Smooth muscle cell of the brain vasculature (primary cell): Measurements from ENCODE around the gene TRRAP.

Experiments
- DNase-seq: peaks from one replicate; pipeline ENCODE4 v3.0.0-alpha.2; 2012; ENCODE audit warnings: low read depth, low spot score

The TRRAP gene

GRCh38 chr7:98900815-98901214 is 22.5 kb downstream of the TRRAP start:
- DNase-seq, result no peak

DNA sequence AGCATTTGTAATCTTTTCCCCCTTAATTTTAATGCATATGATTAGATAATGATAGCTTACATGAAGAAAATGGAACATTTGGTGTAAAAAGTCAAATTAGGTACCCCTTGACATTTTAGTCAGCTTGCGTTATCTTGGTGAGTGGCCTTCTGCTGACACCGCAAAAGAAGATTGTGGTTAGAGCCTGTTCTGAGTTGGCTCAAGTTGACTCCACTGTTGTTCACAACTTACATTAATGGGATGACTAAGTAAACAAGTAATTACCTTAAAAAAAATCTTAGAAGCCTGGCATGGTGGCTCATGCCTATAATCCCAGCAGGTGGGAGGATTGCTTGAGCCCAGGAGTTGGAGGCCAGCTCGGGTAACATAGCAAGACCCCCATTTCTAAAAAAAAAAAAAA is 24.2 kb downstream of the TRRAP start:
- no peak for DNase-seq

- no peak for DNase-seq
Observed at GRCh38 chr7:98903246-98903645, 24.9 kb downstream of the TRRAP start.

DNA sequence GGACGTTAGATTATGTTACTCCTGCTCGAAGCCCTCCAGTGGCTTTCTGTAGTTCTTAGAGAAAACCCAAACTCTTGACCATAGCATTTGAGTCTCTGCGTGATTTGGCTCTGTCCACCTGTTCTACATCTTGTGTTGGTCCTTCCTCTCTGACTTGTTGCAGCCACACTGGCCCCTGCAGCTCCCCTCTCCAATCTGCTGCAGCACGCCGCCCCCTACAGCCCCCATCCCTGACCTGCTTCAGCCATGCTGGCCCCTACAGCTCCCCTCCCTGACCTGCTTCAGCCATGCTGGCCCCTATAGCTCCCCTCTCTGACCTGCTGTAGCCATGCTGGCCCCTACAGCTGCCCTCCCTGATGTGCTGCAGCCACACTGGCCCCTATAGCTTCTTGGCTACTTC is 29.2 kb downstream of the TRRAP start:
- DNase-seq, result no peak

- no peak for DNase-seq
Observed at GRCh38 chr7:98908585-98908984, 30.3 kb downstream of the TRRAP start.

- DNase-seq, result no peak
Observed at GRCh38 chr7:98909487-98909886, 31.2 kb downstream of the TRRAP start.

DNA sequence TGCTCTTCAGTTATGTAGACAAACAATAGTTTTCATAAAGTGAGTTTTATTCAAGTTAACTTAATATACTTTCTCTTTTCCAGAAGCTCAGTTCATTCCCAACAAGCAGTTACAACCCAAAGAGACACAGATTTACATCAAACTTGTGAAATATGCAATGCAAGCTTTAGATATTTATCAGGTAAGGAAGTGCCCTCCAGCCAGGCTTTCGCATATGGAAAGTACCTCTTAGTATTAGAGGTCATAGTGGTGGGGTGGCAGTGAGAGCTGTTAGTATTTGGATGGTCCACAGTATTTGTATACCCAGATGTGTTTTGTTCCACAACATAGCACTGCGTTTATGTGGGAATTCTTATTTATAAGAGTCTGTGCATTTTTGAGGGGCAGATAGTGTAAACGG is 32.1 kb downstream of the TRRAP start:
- no peak for DNase-seq

GRCh38 chr7:98911916-98912315 is 33.6 kb downstream of the TRRAP start:
- no peak for DNase-seq

GRCh38 chr7:98913026-98913425 is 34.7 kb downstream of the TRRAP start:
- no peak for DNase-seq

- no peak for DNase-seq
Observed at GRCh38 chr7:98913612-98914011, 35.3 kb downstream of the TRRAP start.

GRCh38 chr7:98917331-98917730 is 39.0 kb downstream of the TRRAP start:
- no peak for DNase-seq

GRCh38 chr7:98921608-98922372 is 43.5 kb downstream of the TRRAP start:
- no peak for DNase-seq

GRCh38 chr7:98922392-98923187 is 44.3 kb downstream of the TRRAP start:
- peak; percentile 82 for DNase-seq

DNA sequence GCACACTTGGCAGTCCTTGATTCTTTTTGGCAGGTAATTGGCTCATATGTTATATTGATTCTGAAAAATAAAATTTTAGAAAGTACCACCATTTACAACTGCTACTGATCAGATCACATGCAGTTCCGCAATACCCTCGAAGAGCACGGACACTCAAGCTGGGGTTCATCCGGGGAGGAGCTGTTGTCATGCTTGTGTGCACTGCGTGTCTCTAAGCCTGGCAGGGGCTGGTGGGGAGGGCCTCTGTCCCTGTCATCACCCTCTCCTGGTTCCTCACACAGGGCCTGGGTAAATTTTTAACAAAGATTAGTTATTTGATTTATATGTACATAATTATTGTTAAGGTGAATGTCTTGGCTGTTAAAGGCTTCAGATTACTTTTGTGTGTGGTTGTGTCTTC is 45.2 kb downstream of the TRRAP start:
- no peak for DNase-seq

DNA sequence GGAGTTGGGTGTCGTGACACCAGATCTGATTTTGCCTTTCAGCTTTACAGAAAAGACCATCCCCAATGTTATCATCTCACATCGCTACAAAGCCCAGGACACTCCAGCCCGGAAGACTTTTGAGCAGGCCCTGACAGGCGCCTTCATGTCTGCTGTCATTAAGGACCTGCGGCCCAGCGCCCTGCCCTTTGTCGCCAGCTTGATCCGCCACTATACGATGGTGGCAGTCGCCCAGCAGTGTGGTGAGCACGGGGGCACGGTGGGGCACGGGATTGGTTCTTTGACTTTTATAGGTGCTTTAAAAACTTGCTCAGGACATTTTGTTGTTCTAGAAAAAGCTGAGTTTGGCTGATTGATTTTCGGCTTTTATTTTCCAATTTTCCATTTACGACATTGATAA is 48.8 kb downstream of the TRRAP start:
- DNase-seq, result no peak

DNA sequence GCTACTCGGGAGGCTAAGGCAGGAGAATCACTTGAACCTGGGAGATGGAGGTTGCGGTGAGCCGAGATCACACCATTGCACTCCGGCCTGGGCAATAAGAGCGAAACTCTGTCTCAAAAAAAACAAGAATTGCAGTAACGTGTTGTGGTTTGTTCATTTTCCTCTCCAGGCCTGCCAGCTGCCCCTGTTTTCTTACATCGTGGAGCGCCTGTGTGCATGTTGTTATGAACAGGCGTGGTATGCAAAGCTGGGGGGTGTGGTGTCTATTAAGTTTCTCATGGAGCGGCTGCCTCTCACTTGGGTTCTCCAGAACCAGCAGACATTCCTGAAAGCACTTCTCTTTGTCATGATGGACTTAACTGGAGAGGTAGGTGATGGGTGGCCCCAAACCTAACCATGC is 52.1 kb downstream of the TRRAP start:
- DNase-seq, result no peak

DNA sequence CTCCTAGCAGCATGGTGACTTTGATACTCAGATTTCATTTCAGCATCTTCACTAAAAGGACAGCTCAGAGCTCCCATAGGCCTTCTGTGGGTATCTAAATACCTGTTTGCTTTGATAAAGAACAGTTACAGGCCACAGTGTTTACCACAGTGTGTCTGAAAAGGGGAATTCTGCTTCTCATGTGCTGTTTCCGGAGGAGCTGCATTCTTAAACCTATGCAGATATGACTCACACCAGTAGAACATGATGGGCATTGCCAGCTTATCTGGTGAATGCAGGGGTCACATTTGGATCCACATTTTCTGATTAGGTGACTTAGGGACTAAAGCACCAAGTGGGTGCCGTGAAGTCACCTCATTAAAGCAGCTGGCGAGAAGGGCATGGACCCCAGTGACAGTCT is 52.6 kb downstream of the TRRAP start:
- DNase-seq, result no peak

- DNase-seq, result no peak
Observed at GRCh38 chr7:98933321-98933720, 55.0 kb downstream of the TRRAP start.

- DNase-seq, result no peak
Observed at GRCh38 chr7:98934267-98934666, 55.9 kb downstream of the TRRAP start.

GRCh38 chr7:98935811-98936210 is 57.5 kb downstream of the TRRAP start:
- no peak for DNase-seq

GRCh38 chr7:98943336-98943735 is 65.0 kb downstream of the TRRAP start:
- no peak for DNase-seq

- no peak for DNase-seq
Observed at GRCh38 chr7:98944386-98944785, 66.1 kb downstream of the TRRAP start.

DNA sequence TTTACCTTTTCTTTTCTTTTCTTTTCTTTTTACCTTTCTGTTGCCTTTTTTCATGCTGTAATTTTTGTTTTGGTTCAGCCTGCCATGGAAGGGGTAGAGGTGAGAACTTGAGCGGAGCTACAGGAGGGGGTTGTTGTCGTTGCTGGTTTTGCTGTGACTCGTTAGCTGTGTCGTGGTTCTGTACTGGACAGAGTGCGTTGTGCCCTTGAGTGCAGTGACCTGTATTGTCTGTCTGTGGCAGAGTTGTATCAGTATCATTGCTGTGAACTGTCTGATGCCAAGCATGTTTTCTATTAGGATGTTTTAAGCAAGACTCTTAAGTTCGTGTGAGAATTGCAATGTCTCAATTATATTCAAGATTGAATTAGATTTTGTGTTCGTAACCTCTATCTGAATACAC is 67.5 kb downstream of the TRRAP start:
- DNase-seq, result no peak
